Right lobe of liver (tissue), 4 donors: ENCODE data around the gene ING1.

ENCODE experiments used
- CTCF ChIP-seq, 4 donors: fragments of 200-600 bp in 3 of 4; fragments of 450-650 bp in 1 of 4; IDR thresholded peaks; one replicate each; pipeline versions ENCODE4 v1.5.1 to v1.8.0; 2016 to 2022; ENCODE audit warnings: antibody characterized with exemption in 4 of 4, mild to moderate bottlenecking in 2 of 4
- POLR2A ChIP-seq: fragments of 450-650 bp; IDR thresholded peaks from one replicate; pipeline ENCODE4 v1.6.1; 2017; ENCODE audit warnings: antibody characterized with exemption, mild to moderate bottlenecking
- donor health status: DM: no; HTN: no; CAD: no.
- donor health status: DM: no; HTN: no; CAD: no.
- donor health status: DM: no; HTN: yes; CAD: no.

- no peak for TF ChIP-seq POLR2A
- no peak for TF ChIP-seq CTCF (IDR thresholded peaks at IDR 0.05)
Measured at GRCh38 chr13:110664673-110665072, 48.8 kb upstream of the ING1 start.
